Neural cell (in vitro differentiated cells): ENCODE data around the gene FRA10AC1. TPM values are rescaled to one million over a fixed set of nuclear protein-coding genes. Genes with fewer than 3 reads are reported as not detected.

ENCODE experiments used
- H2AFZ ChIP-seq: fragments of 200-600, 300-800 bp; sonication (generic), shearing (Covaris generic); 2 replicates; pipeline ENCODE4 v1.6.0; 2014; ENCODE audit warnings: low read depth, mild to moderate bottlenecking, antibody characterized with exemption, low read length, moderate library complexity
- H3F3A ChIP-seq: fragments of 200-600 bp; shearing (Covaris generic); 2 replicates; pipeline ENCODE4 v1.6.1; 2016; ENCODE audit warnings: mild to moderate bottlenecking, moderate library complexity, mixed read lengths, antibody characterized with exemption, low read length; ENCODE audit not compliant: insufficient read depth, poor library complexity, severe bottlenecking
- H3K27ac ChIP-seq: fragments of 200-600, 300-800 bp; sonication (generic), shearing (Covaris generic); 2 replicates; pipeline ENCODE4 v1.5.1; 2014; ENCODE audit warnings: mild to moderate bottlenecking, low read length, moderate library complexity
- H3K27me3 ChIP-seq: fragments of 300-800, 200-600 bp; sonication (generic), shearing (Covaris generic); 2 replicates; pipeline ENCODE4 v1.6.0; 2014; ENCODE audit warnings: mild to moderate bottlenecking, low read depth, low read length, moderate library complexity; ENCODE audit not compliant: insufficient read depth
- H3K36me3 ChIP-seq: fragments of 300-800, 200-600 bp; sonication (generic), shearing (Covaris generic); 2 replicates; pipeline ENCODE4 v1.5.1; 2014; ENCODE audit warnings: mild to moderate bottlenecking, antibody characterized with exemption, low read length, moderate library complexity; ENCODE audit not compliant: insufficient read depth
- H3K4me2 ChIP-seq: fragments of 300-800, 200-600 bp; sonication (generic), shearing (Covaris generic); 2 replicates; pipeline ENCODE4 v1.6.0; 2014; ENCODE audit warnings: mild to moderate bottlenecking, low read length
- H3K4me3 ChIP-seq: fragments of 300-800, 200-600 bp; sonication (generic), shearing (Covaris generic); 2 replicates; pipeline ENCODE4 v1.5.1; 2014; ENCODE audit warnings: mild to moderate bottlenecking, low read length, moderate library complexity
- H3K79me2 ChIP-seq: fragments of 200-600 bp; shearing (Covaris generic); replicated peaks from 2 replicates; pipeline ENCODE4 v1.6.0; 2014; ENCODE audit warnings: mild to moderate bottlenecking, low read length, moderate library complexity; ENCODE audit not compliant: insufficient read depth
- H3K9ac ChIP-seq: fragments of 300-800, 200-600 bp; sonication (generic), shearing (Covaris generic); 2 replicates; pipeline ENCODE4 v1.6.1; 2016; ENCODE audit warnings: mild to moderate bottlenecking, low read length, mixed read lengths
- H3K9me2 ChIP-seq: fragments of 200-600 bp; shearing (Covaris generic); 2 replicates; pipeline ENCODE4 v1.6.1; 2016; ENCODE audit warnings: mild to moderate bottlenecking, low read length, mixed read lengths; ENCODE audit not compliant: insufficient read depth
- H3K9me3 ChIP-seq: fragments of 200-600, 300-800 bp; sonication (generic), shearing (Covaris generic); 2 replicates; pipeline ENCODE4 v1.6.1; 2016; ENCODE audit warnings: mild to moderate bottlenecking, mixed run types, low read length, moderate library complexity, mixed read lengths
- H4K20me1 ChIP-seq: fragments of 200-600 bp; shearing (Covaris generic); 2 replicates; pipeline ENCODE4 v1.6.1; 2016; ENCODE audit warnings: mild to moderate bottlenecking, mixed run types; ENCODE audit not compliant: insufficient read depth
- EP300 ChIP-seq: fragments of 450-650 bp; conservative IDR thresholded peaks from 2 replicates; pipeline ENCODE4 v1.6.1; 2014; ENCODE audit warnings: antibody characterized with exemption, mild to moderate bottlenecking, moderate library complexity; ENCODE audit not compliant: poor library complexity, severe bottlenecking
- EZH2 ChIP-seq: fragments of 200-600, 300-800 bp; shearing (Covaris generic), sonication (generic); IDR thresholded peaks from 2 replicates; pipeline ENCODE4 v1.6.1; 2014; ENCODE audit warnings: antibody characterized with exemption, low read length, borderline replicate concordance, mild to moderate bottlenecking; ENCODE audit not compliant: insufficient read depth, poor library complexity, severe bottlenecking
- MXI1 ChIP-seq: fragments of 450-650 bp; conservative IDR thresholded peaks from 2 replicates; pipeline ENCODE4 v1.6.1; 2014; ENCODE audit warnings: antibody characterized with exemption, mild to moderate bottlenecking; ENCODE audit not compliant: poor library complexity, severe bottlenecking
- POLR2AphosphoS5 ChIP-seq: IDR thresholded peaks from 2 replicates; pipeline ENCODE4 v1.6.1; 2012
- RAD21 ChIP-seq: fragments of 450-650 bp; conservative IDR thresholded peaks from 2 replicates; pipeline ENCODE4 v1.6.1; 2014; ENCODE audit warnings: antibody characterized with exemption, mild to moderate bottlenecking, moderate library complexity
- SMC3 ChIP-seq: fragments of 450-650 bp; conservative IDR thresholded peaks from 2 replicates; pipeline ENCODE4 v1.6.1; 2014; ENCODE audit warnings: antibody characterized with exemption, mild to moderate bottlenecking, moderate library complexity; ENCODE audit not compliant: poor library complexity
- TAF1 ChIP-seq: IDR thresholded peaks from 2 replicates; pipeline ENCODE4 v1.6.1; 2012; ENCODE audit warnings: low read depth
- polyA plus RNA-seq: library from polyadenylated mRNA; depleted of rRNA; stranded (reverse); fragments of >200 nt; gene quantifications from 2 replicates; pipeline ENCODE4 v1.2.3, GENCODE V29; 2014
- TF ChIP-seq, protein P1 (sequence below): IDR thresholded peaks from 2 replicates; pipeline ENCODE4 v1.6.1; 2012; ENCODE audit warnings: borderline replicate concordance
- TF ChIP-seq, protein P2 (sequence below): fragments of 450-650 bp; IDR thresholded peaks from 2 replicates; pipeline ENCODE4 v1.5.1; 2014; ENCODE audit warnings: antibody characterized with exemption, mild to moderate bottlenecking, moderate library complexity; ENCODE audit not compliant: poor library complexity, severe bottlenecking

Gene FRA10AC1
- polyA plus RNA-seq, 1 donor from 2014 or later = 22.8 TPM

DNA sequence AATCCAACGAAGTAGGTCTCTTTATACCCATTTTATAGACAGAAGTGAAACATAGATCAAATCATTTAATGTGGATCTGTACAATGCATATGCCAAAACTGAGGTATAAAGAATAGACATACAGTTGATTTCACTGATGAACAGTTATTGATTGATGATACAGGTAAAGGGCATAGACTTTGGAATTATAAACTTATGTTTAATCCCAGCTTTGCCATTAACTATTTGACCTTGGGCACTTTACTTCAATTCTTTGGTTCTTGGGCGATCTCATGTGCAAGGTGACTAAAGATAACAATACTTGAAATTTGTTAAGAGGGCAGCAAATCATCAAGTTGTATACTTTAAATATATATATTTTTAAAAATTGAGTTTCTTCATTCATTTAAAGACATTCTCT is 28.6 kb downstream of the FRA10AC1 start:
- H4K20me1 ChIP-seq = no peaks in the 10 kb centered on the region
- H3K79me2 ChIP-seq = no peaks in the 10 kb centered on the region
- H3K4me2 ChIP-seq = no peak overlapping the region
- H3K9me3 ChIP-seq = no peaks in the 10 kb centered on the region
- H3F3A ChIP-seq = no peaks in the 10 kb centered on the region
- no peaks in the 10 kb centered on the region for H3K9me2 ChIP-seq
- H3K9ac ChIP-seq = no peak overlapping the region
- H3K4me3 ChIP-seq = no peak overlapping the region
- TF ChIP-seq MXI1 = no peak
- H3K27ac ChIP-seq = no peak overlapping the region
- peaks cover 4% of the 10 kb centered on the region for H3K36me3 ChIP-seq
- no peaks in the 10 kb centered on the region for H3K27me3 ChIP-seq
- H2AFZ ChIP-seq = no peak overlapping the region

DNA sequence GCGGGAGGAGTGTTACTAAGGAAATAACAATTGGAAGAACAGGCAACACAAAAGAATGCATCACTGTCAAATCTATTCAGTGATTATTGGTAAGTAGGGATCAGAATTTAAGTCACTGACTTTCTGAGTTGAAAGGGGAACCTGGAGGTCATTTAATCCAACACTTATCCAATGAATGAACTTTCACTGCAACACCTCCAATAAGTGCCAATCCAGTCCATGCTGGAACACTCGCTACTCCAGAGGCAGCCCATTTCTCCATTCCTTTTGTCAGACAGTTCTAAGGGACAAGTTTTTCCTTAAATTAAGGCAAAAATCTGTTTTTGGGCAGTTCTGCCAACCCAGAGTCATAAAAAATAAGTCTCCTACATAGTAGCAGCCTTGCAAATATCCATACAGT is 29.5 kb downstream of the FRA10AC1 start:
- Histone ChIP-seq H3K9me2 (no peaks in the 10 kb centered on the region), H2AFZ (no peak overlapping the region), H3F3A (no peaks in the 10 kb centered on the region), H4K20me1 (no peaks in the 10 kb centered on the region), H3K36me3 (peaks cover 7% of the 10 kb centered on the region), H3K9ac (no peak overlapping the region), H3K9me3 (no peaks in the 10 kb centered on the region), H3K27me3 (no peaks in the 10 kb centered on the region), H3K4me2 (no peak overlapping the region), H3K27ac (no peak overlapping the region), H3K79me2 (no peaks in the 10 kb centered on the region), H3K4me3 (no peak overlapping the region)
- TF ChIP-seq, protein P1, sequence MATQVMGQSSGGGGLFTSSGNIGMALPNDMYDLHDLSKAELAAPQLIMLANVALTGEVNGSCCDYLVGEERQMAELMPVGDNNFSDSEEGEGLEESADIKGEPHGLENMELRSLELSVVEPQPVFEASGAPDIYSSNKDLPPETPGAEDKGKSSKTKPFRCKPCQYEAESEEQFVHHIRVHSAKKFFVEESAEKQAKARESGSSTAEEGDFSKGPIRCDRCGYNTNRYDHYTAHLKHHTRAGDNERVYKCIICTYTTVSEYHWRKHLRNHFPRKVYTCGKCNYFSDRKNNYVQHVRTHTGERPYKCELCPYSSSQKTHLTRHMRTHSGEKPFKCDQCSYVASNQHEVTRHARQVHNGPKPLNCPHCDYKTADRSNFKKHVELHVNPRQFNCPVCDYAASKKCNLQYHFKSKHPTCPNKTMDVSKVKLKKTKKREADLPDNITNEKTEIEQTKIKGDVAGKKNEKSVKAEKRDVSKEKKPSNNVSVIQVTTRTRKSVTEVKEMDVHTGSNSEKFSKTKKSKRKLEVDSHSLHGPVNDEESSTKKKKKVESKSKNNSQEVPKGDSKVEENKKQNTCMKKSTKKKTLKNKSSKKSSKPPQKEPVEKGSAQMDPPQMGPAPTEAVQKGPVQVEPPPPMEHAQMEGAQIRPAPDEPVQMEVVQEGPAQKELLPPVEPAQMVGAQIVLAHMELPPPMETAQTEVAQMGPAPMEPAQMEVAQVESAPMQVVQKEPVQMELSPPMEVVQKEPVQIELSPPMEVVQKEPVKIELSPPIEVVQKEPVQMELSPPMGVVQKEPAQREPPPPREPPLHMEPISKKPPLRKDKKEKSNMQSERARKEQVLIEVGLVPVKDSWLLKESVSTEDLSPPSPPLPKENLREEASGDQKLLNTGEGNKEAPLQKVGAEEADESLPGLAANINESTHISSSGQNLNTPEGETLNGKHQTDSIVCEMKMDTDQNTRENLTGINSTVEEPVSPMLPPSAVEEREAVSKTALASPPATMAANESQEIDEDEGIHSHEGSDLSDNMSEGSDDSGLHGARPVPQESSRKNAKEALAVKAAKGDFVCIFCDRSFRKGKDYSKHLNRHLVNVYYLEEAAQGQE = no peak
- TF ChIP-seq POLR2AphosphoS5 (no peak), EP300 (no peak), RAD21 (no peak)
- TF ChIP-seq, protein P2, sequence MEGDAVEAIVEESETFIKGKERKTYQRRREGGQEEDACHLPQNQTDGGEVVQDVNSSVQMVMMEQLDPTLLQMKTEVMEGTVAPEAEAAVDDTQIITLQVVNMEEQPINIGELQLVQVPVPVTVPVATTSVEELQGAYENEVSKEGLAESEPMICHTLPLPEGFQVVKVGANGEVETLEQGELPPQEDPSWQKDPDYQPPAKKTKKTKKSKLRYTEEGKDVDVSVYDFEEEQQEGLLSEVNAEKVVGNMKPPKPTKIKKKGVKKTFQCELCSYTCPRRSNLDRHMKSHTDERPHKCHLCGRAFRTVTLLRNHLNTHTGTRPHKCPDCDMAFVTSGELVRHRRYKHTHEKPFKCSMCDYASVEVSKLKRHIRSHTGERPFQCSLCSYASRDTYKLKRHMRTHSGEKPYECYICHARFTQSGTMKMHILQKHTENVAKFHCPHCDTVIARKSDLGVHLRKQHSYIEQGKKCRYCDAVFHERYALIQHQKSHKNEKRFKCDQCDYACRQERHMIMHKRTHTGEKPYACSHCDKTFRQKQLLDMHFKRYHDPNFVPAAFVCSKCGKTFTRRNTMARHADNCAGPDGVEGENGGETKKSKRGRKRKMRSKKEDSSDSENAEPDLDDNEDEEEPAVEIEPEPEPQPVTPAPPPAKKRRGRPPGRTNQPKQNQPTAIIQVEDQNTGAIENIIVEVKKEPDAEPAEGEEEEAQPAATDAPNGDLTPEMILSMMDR = no peak

GRCh38 chr10:93672022-93672678 is 30.2 kb downstream of the FRA10AC1 start:
- Histone ChIP-seq H3K27me3 (no peaks in the 10 kb centered on the region), H3K79me2 (no peaks in the 10 kb centered on the region), H3K27ac (no peak overlapping the region), H3F3A (no peaks in the 10 kb centered on the region), H3K9ac (no peak overlapping the region), H3K9me2 (no peaks in the 10 kb centered on the region), H4K20me1 (no peaks in the 10 kb centered on the region), H3K4me3 (no peak overlapping the region), H3K36me3 (peaks cover 7% of the 10 kb centered on the region), H3K4me2 (no peak overlapping the region), H2AFZ (no peak overlapping the region), H3K9me3 (no peaks in the 10 kb centered on the region)
- no peak for TF ChIP-seq SMC3
- TF ChIP-seq RAD21 = no peak
- TF ChIP-seq TAF1 = no peak
- no peak for TF ChIP-seq EZH2
- TF ChIP-seq, protein P1 = no peak
- TF ChIP-seq EP300 = no peak
- TF ChIP-seq, protein P2 = no peak
- TF ChIP-seq MXI1 = no peak
- no peak for TF ChIP-seq POLR2AphosphoS5
